Femur (tissue), 1 donor: ENCODE data around the gene FANCD2.
"Not testable (repeated sequence)": the region's sequence is repeated elsewhere in the genome, so short reads cannot be mapped to it uniquely, and the experiment has no call there.

Experiments
- DNase-seq: peaks from one replicate; pipeline ENCODE4 v3.0.0-alpha.2; 2017

FANCD2 gene

DNA sequence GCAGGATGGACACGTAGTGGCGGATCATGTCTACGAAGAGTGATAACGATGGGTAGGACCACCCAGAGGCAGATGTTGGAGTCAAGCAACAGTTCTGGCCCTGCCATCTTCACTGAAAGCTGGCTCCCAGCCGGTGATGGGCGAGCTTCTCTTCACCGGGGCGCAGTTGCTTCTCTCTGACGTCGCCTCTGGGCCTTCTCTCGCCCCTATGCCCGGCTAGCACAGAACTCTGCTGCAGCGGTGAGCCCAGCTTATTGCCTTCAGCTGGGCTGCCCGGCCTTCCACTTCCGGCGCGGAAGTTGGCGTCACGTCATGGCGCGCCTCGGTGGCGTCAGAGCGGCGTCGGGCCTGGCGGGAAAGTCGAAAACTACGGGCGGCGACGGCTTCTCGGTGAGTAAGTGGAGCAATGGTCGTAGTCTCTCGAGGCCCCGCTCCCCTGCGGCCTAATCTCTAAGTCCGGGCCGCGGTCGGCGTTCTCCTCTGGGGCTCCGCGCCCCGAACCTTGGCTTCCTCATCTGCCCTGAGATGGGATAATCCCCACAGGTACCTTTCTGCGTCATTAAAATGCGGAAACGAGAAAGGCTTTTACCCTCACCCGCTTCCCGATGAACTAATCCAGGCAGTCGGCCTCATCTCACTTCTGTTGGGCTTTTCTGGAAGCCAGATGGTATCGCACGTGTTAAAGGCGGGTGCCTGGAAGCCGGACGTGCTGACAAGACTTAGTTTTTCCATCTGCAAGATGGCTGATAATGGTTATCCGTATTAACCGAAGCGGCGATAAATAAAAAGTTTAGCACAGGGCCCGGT is at the start of gene FANCD2:
TSS of gene FANCD2 (plus strand) at position 354 of the 807 bp plus-strand sequence. CDS start 2,221 bp downstream, outside the sequence.
- DNase-seq, result peak; percentile 95

DNA sequence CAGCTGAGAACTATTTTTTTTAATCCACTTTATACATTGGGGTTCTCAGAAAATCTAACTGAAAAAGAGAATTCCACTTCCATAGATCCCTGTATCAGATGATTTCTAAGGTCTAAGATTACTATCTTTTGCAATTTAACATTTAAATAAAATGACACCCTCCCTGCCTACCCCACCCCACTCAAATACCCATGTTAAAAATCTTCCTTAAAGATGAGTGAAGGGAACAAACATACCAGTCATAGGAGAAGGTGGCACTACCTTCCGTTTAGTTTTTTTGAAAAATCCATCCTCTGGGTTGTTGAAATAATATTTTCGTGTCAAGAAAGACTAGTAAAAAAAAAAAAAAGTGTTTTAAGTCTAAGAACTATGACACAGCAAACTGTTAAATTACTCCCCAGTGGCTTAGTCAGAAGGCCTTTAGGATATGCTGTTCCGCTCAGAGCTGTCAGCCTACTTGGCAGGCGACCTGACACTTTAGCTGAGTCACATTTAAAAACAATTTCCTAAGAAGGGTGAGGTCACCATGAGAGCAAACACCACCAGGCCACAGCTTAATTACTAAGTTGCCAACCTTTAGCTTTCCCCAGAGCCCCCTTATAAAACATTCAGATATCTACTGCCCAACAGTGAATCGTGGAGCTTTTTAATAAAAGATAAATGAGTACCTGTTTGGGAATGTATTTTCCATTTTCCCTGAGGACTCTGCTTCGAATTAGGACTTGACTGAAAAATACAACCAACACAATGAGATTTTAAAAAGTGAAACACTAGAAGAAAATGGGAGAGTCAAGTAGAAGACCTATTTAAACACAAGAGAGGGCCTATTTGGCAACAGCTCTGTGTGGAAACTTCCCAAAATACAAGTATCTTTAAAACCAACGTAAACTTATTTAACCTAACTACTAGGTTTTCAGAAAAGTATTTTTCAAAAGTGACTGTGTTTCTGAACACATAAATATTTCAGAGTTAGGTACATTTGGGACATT is 49.2 kb upstream of the FANCD2 start:
- DNase-seq, result peak; percentile 40

DNA sequence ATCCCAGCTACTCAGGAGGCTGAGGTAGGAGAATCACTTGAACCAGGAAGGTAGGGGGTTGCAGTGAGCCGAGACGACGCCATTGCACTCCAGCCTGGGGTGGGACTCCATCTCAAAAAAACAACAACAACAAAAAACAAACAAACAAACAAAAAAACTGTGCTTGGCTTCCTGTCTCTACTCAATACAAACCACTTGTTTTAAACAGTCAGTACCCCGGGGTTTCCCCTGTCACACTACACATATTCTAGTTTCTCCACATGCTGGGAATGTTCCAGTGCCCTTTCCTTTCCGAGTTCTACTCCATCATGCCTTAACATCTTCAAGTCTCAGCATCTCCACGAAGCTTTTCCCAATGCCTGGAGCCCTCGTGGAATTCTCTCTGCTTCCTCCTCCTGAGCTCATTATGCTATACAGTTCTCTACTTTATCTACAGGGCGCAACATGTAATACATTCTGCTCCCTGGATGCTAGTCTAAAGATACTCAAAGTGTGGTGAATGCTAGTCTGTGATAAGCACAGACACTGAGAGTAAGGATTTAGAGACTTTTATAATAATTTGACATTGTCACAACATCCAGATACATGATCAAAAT is 47.4 kb upstream of the FANCD2 start:
- no peak for DNase-seq

DNA sequence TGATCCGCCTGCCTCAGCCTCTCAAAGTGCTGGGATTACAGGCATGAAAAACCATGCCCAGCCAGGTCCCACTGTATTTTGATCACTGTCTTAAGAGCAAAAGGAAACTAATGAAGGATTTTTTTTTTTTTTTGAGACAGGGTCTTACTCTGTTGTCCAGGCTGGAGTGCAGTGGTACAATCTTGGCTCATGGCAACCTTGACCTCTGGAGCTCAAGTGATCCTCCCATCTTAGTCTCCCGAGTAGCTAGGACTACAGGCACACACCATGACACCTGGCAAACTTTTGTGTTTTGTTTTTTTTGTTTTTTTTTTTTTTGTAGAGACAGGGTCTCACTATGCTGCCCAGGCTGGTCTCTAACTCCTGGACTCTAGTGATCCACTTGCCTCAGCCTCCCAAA is 46.0 kb upstream of the FANCD2 start:
- DNase-seq, result no peak

DNA sequence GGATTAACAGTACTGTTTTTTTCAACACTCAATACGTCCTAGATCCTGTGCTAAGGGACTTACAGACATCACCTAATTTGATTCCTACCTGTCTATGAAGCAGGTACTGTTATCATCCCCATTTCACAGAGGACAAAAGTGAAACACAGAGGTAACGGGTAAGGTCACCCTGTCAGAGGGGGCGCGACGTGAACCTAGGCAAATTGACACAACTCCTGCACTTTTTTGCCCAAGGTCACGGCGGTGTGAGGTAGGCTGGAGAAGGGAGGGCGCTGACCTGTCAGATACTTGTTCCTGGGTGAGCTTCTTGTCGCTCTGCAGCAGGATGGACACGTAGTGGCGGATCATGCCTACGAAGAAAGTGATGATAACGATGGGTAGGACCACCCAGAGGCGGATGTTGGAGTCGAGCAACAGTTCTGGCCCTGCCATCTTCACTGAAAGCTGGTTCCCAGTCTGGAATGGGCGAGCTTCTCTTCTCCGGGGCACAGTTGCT is 40.0 kb upstream of the FANCD2 start:
- no peak for DNase-seq

DNA sequence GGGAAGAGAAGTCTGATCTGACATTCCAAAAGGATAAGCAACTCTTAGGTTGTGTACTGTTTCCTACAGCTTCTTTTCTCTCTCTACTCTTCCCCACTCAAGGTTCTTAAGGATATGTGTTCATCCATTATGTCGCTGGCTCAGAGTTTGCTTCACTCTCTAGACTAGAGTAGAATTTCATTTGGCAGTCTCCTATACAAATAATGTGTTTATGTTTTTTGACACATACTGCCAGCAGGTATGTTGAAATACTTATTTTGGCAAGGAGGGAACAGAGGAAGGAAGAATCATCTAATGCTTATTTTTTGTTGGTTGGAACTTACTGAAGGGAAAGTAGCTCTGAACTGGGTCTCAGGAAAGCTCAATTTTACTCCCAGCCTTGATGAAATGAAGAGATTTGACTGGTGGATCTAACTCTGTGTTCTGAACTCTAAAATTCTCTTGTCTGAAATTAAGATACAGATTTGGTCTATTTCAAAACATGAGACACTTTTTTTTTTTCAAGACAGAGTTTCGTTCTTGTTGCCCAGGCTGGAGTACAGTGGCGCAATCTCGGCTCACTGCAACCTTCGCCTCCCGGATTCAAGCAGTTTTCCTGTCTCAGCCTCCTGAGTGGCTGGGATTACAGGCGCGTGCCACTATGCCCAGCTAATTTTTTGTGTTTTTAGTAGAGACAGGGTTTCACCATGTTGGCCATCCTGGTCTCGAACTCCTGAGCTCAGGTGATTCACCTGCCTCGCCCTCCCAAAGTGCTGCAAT is 32.0 kb upstream of the FANCD2 start:
- no peak for DNase-seq

DNA sequence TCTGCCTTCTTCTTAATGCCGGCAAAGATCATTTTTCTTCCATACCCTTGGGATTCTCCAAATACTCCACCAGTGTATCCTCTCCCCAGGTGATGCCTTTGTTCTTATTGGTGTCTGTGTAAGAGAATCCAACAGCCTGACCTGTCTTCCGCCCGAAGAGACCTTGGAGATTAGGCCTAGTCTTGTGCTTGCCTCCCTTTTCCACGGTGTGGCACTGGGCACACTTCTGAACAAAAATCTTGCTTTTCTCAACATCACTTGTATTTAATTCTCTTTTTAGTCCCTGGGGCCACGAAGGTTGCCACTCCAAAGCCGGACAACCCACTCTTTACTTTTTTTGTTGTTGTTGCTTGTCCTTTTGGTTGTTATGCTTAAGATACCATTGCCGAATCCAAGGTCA is 25.6 kb upstream of the FANCD2 start:
- DNase-seq, result no peak

DNA sequence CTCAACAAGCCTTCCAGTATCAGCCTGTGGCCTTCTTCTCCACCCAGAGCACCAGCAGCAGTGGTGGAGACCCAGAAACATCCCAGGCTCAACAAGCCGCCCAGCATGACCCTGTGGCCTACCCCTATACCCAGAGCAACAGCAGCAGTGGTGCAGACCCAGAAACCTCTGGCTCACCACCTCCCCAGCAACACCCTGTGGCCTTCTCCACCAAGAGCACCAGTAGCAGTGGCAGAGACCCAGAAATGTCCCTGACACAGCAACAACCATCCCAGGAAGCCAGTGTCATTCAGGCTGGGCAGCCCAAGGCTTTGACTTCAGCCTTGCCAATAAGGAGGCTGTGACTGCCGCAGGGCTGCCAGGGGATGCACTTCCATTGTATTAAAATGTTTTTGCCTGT is 23.3 kb upstream of the FANCD2 start:
- no peak for DNase-seq

DNA sequence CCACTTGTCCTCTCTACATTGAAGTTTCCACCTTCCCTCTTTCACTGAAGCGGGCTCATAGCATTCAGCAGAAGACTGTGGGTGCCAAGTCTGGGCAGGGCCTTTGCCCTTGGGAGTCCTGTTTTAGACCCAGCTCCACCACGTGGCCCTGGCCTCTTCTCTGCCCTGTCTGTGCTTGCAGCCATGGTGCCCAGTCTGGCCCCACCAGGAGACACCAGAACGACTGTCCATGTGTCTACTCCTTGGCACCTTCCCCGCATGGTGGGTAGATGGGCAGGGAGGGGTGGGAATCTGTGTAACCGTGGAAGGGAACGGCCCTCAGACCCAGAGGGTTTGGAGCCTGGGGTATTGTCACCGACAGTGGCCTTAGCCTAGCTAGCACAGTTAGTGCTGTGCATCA is 21.7 kb upstream of the FANCD2 start:
- DNase-seq, result no peak

DNA sequence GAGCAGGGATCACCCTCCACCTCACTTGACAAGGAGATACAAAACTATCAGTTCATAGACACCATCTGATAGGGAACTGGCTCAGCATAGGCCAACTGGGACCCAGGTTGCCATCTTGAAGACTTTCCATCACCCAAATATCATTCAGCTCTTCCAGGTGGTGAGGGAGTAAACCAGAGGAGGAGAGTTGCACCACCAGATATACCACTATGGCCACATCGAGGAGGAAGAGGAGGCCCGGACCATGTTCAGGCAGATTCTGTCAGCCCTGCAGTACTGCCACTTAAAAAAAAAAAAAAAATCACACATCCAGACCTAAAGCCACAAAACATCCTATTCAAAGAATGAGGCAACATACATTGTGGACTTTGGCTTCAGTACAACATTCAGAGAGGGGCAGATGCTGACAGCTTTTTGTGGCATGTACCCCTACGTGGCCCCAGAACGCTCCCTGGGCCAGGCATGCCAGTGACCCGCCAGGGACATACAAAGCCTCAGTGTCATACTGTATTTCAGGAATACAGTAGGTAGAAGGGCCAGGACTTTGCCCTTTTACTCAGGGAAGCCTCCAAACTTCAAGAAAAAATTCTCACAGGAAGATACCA is 21.2 kb upstream of the FANCD2 start:
- no peak for DNase-seq

DNA sequence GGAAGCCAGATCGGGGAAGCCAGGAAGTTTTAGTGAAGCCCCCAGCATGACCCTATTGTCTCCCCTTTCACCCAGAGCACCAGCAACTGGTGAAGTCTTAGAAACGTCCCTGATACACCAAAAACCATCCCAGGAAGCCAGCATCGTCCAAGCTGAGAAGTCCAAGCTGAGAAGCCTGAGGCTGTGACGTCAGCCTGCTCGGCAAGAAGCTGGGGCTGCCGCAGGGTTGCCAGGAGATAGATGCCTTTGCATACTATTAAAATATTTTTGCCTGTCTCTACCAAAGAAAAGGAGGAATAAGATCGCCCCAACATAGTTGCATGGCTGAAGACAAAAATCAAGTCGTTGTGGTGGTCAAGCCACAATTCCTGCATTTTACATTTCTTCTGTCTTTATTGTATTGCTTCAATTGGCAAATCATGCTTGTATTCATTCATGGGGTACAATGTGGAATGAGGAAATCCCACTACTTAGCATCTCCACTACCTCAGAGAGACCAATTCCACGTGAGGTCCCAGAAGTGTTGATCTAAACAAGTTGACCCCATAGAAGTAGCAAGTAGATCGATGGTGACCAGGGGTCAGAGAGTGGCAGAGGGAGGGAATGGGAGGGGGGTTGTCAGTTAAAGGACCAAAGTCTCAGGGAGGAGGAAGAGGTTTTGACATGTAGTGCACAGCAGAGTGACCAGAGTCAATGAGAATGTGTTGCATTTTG is 20.0 kb upstream of the FANCD2 start:
- DNase-seq, result no peak

DNA sequence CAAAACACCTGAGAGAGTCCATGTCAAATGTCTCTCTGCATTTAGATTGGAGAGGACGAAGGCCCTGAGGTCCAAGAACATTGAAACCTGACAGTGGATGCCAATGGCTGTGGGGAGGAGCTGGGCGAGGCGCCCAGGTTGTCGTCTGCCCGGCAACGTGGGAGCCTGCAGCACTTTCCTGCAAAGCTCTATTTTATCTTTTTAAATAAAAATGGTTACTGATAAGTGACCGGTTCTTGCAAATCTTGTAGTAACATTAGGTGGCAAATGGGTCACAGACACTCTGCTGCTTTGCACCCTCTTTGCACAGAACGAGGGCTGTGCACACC is 19.5 kb upstream of the FANCD2 start:
- DNase-seq, result no peak

DNA sequence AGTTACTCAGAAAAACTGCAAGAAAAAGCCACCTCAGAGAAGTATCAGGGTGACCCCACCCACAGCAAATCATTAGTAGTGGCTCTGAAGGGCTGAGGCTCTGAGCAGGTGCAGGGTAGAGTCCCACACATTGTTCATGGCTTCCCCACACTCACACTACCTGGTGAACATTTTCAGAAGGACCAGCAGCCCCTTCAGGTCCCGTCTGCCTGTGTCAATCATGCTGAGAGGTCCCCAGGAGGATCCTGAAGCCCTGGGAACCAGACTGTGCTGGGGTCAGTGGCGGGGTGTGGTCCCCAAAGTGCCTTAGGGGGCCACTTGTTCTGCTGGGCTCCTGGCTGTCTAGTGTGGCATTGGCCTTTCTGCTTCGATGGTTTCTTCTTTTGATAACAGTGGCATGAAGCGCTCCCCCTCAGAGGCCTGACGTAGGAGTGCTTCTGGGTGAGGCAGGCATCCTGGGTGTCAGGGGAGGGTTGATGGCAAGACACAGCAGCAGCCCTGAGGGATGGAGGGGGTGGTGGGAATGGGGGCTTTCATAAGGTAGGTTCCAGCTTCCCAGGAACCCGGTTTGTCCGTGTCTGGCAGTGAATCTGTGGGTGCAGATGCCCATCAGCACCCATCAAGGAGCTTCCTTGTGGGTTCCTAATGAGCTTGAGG is 19.0 kb upstream of the FANCD2 start:
- DNase-seq, result no peak

DNA sequence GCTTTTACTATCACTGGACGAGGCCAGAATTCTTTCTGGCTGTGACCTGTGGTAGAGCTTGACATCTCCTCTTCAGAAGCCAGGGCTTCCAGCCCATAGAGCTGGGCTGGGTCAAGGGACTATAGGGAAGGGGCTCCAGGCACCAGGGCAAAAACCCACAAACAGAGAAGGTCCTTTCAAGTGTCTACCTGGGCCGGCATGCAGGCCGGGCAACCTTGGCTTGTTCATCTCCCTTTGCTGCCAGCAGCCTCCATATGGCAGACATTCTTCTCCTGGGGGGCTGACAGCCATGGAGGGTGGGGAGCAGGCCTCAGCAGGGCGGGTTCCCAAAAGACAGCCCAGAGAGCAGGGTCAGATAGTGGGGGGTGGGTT is 18.0 kb upstream of the FANCD2 start:
- DNase-seq, result not testable (repeated sequence)

DNA sequence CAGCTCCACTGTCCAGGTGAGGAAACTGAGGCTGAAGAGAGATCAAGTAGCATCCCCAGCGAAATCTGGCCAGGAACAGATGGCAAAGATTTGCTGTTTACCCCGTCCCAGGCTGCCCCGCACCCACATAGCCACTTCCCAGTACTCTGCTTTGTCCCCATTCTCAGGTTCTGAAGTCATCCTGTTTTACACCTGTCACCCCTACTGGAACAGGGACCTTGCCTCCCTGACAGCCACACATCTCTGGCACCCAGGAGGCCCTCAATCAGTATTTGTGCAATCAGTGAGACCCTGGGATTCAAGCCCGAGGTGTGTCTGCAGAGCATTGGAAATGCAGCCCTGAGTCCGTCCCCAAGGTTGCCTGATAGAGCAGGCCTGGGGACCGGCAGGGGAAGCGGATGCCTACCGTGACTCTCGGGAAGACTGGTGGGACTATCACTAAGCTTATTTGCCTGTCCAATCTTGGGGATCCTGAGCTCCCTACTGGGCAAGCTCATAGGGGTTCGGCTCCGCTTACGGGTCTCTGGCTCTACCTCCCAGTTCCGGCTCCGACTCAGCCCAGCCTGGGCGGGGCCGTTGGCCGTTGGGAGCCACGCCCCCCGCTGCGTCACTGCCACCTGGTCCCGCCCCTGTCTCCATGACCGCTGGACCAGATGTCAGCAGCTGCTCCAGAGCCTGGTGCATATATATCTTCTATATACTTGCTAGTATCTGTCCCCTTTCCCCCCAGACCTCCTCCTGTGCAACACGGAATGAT is 17.5 kb upstream of the FANCD2 start:
- peak; percentile 89 for DNase-seq

DNA sequence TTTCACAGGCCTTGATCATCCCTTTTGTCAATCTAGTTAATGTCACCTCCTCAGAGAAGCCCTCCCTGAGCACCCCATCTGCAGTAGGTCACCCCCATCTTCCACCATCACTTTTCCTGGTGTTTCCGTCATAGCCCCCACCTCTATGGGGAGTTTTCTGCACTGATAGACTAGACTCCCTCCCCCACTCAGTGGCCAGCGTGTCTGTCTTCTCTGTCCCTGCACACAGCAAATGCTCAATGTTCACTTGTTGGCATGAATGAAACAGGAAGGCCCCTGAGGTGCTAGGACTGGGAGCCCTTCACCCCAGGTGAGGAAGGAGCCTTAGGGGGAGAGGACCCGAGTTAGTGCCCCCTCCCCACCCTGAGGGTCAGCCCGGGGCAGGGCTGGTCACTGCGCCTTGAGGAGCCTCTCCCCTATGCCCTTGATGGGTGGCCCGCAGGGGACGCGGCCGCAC is 15.8 kb upstream of the FANCD2 start:
- DNase-seq, result no peak

DNA sequence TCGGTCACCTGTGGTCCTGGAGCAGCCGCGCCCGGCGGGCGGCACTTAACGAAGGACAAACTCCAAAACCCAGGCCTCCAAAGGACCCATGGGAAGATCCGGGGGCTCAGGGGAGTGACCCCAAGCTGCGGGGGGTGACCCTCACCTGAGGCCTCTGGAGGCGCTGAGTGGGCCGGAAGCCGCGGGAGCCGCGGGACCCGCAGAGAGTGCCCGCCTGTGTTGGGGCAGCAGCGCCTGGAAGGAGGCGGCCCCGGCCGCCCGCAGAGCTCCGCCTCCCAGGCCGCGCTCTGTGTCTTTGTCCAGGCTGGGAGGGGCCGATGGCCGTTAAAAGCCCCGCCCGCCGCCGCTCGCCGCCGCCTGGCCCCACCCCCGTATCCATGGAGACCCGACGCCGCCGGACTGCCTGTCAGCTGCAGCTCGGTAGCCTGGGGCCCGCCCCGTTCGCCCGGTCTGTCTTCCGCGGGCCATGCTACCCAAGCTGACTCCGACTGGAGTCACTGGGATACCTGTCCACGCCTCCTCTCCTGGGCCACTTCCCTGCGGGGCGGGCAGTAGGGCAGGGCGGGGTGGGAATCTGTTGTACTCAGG is 15.3 kb upstream of the FANCD2 start:
- DNase-seq, result peak; percentile 97

DNA sequence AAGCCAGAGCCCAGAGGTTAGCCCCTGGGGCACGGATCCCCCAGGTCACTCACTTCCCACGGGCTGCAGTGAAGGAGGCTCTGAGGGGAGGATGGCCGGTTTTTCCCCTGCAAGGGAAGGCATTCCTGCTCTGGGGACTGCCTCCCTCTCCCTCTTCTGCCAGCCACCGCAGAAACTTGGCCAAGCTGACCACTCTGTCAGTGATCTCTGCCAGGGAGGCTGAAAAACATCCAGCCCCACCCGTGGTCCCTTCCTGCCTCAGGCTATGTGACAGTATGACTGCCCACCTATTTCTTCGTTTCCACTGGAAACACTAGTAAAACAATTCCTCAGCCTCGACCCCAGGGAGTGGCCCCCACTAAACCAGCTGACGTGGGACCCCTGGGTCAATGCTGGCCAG is 14.6 kb upstream of the FANCD2 start:
- DNase-seq, result peak; percentile 74

DNA sequence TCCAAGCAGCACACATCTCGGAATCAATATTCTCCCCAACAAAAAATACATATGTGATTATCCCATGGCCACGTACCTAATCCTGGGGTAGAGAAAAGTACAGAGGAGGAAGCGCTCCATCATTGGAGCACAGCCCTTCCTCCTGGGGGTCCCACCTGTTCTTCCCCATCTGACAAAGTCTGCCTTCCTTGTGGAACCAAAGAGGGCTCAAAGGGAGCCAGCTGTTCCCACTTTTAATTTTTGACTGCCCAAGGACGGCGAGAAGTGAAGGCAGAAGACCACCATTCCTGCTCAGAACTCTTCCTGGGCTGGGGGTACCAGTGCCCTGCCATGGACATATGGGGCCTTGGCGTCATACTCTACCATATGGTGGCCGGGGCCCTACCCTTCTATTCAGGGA is 14.1 kb upstream of the FANCD2 start:
- DNase-seq, result no peak

DNA sequence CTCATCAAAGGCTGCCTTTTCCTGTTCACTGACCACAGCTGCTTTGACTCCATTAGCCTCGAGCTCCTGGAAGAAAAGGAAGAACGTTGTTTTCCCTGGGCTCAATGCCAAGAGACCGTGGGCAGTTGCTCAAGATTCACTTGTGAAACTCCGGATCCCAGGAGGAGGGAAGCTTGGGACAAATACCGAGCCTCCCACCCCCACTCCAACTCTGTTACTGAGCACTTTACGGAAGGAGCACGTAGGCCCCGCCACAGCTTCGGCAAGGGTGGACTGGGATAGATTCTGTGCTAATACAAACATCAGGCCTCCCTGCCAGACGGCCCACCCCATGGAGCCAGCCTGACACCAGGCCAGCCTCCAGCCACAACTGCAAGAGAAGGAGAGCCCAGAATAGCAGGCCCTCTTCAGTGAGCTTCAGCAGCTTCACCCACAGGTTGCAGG is 10.8 kb upstream of the FANCD2 start:
- DNase-seq, result peak; percentile 87
